Fibroblast of skin of abdomen (primary cell): ENCODE data around the gene CRTC1.

Source experiments
- DNase-seq: peaks from one replicate; pipeline ENCODE4 v3.0.0-alpha.2; 2013

Gene CRTC1

DNA sequence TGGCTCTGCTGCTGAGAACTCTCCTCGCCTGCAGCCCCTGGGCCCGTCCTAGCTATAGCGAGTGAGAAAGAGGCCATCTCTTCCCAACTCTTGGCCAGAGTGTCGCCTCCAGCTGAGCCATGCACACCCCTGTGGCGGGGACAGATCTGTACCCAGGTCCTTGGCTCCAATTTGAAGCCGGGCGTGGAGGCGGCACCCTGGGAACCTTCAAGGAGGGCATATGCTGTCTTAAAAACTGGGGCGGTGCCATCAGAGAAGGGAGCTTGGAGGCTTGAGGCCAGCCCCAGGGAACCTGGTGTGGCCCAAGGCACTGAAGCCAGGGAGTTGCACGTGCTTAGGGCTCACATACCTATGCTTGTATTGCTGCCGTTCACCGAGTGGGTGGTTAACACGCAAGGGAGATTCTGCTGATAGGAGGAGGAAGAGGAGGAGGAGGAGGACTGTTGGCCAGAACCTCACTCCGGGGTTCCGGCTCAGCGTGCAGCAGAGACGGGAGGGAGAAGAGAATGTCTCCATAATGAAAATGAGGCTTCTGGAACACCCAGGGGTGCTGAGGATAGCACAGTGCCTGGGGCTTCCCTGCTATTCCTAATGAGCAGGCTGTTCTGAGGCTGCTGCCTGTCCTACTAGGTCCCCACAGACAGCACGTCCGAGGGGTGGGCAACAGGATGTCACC is 67.0 kb downstream of the CRTC1 start:
- DNase-seq: no peak

DNA sequence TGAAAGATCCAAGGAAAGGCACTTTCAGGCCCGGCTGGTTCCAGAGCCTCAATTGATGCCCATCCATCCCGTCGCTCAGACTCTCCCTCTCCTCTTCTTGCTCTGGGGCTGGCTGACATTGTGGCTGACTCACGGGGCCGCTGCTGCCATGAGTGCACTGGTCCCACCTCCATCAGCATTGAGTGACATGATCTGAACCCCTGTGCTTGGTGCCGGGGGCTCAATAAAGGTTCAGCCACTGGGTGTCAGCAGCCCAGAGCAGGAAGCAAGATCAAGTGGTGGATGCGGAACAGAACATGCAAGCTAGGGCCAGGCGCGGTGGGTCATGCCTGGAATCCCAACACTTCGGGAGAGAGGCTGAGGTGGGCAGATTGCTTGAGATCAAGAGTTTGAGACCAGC is 68.1 kb downstream of the CRTC1 start:
- DNase-seq: no peak

DNA sequence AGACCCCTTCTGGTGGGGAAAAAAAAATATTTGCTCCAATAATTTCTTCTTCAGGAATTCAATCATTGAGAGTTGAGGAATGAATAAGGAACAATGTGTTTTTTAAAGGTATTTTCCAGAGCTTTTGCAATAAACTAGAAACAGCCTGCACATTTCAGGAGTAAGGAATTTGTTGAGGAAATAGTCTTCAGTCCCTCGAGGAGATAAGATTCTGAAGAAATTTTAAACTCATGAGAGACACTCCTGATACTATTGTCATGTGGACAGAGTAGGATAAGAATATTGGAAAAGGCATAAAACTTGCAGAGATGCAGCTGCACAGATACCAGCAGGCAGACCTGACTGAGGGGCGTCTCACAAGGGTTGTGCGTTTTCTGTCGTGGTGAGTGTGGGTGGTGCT is 71.0 kb downstream of the CRTC1 start:
- DNase-seq: no peak

DNA sequence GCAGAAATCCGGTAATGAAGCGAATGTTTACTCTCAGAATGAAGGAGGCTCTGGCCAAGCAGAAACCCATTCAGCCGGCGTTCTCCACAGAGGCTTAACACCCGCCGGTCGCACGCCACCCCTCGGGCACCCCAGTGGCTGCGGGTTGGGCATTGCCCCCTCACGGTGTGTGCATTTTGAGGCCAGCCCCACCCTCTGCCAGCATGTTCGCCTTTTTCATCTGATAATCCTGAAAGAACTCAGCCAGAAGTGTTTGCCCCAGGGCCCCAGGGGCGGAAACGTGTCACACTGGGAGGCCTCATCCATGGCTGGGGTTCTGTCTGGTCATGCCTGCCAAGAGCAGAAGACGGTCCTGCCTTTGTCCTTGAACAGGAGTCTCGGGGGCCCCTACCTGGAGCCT is 73.4 kb downstream of the CRTC1 start:
- DNase-seq: no peak

DNA sequence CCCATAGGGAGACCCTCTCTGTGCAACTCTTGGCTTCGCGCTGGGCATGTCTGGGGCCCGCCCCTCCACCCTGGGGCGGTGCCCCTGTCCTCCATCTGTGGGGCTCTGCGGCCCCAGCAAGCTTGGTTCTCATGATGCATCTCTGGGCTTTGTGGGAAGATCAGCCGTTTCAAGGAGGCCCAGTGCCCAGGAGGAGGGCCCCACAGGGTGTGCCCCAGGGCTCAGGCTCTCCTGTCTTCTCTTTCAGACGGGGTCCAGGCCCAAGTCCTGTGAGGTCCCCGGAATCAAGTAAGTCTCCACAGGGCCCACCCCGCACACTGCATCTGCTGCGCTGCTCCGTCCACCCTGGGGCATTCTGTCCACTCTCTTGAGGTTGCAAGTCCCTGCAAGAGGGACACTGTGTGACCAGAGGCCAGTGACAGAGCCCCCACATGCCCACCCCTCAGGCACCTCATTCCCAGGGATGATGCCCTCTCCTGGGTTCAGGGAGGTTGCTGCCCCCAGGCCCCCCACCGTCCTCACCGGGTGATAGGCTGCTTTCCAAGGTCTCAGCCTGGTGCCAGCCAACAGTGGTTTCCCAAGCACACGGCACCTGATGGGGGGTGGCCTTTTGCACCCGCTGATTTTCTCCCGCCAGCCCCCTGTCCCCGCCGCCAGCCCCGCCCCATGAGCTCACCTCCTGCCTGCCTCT is 76.0 kb downstream of the CRTC1 start:
- no peak for DNase-seq

DNA sequence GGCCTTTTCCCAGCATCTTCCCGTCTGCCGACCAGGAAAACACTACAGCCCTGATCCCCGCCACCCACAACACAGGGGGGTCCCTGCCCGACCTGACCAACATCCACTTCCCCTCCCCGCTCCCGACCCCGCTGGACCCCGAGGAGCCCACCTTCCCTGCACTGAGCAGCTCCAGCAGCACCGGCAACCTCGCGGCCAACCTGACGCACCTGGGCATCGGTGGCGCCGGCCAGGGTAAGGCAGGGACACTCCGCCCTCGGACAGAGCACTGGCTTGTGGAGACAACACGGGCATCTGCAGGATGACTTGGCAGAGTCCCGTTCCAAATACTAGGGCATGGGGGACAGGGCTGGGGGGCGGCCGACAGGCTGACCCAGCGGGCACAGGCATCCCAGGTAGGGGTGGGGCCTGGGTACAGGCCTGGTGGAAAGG is 76.5 kb downstream of the CRTC1 start:
- DNase-seq: no peak

DNA sequence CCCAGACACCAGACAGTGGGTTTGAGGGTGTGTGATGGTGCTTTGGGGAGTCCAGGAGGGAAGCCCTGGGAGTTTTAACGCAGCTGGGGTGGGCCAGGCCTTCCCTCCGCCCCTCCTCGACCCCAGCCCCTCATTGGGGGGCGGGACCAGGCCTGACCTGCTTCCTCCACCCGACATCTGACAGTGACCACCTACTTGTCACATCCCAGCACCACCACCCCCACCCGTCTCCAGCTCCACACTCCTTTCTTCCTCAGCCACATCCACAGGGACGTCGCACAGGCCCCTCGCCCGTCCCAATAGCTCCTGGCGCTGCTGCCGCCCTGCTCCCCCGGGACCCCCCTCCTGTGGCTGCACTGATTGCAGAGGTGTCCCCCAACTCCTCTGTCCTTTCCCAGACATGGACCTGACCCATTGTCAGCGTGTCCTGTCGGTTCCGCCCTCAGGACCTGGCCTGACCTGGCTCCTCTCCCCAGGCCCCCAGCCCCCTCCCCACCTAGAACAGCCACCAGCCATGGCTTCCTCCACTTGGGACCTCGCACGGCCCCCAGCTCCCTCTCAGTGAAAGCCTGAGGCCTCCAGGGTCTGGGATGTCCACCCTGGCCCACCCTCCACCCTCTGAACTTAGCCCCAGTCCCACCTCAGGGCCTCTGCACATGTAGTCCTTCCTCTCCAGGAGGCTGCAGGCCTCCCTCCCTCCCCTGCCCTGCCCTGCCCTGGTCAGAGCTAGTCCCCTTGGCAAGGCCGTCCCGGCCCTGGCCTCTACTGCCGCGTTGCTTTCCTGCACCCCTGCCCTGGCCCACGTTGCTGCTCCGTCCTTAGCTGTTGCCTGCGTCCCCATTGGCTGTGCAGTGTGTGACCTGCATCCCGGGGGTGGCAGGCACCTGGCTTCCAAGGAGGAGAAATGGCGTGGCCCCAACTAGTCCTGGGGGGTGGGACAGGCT is 77.2 kb downstream of the CRTC1 start:
- no peak for DNase-seq

DNA sequence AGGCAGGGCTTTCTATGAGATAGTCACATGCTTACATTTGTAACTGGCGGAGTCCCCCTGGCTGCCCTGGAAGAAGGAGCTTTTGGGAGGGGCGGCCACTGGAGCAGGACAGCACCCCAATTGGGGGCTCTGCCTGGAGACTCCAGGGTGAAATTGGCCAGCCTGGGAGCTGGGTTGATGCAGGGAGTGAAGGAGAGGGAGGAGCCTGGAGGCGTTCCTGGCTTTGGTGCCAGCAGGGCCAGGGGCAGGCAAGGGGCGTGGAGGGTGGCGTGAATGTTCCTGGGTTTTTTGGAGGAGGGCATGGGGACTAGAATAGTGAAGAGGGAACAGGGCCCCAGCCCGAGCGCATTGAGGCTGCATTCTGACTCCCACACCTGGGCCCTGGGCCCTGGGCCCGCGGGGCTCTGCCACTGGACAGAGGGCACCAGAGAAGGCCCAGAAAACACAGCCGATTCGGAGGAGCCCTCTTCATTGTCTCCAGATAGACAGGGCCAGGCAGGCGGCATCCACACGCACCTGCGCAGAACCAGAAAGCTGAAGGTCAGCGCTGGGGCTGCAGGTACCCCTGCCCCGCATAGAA is 78.1 kb downstream of the CRTC1 start:
- DNase-seq: no peak

DNA sequence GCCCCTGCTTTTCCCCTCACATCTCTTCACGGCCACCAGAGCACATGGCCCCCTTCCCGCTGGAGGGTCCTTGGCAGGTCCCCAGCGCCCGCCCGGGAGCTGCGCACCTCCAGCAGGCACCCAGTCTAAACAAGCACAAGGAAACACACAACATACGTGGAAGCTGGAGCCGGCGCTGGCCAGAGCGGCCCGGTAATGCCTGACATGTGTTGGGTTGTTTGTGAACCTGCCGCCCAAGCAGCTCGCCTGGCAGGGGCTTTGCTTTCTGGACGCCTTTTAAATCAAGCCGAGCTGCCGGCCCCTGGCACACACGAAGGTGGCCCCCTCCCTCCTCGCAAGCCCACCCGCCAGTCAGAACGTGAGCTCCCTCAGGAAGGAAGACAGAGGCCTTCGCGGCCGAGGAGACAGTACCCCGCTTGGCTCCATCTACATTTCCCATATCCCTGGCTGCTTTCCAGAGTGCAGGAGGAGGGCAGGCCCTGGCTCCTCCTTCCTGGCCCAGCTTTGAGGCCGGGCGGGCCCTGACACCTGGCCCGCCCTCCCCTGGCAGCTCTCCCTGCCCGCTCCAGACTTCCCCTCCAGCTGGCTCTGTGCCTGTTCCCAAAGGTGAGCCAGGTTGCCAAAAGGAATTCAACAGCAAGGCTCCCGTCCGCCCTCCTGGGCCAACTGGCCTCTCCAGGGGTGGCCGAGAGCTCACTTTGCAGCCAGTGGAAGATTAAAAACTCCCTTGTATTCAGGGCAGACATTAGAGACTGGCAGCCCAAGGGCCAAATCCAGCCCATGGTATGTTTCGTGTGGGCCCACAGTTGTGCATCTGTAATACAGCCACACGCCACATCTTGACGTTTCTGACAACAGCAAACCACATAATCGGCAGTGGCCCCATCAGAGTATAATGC is 78.9 kb downstream of the CRTC1 start:
- peak; percentile 44 for DNase-seq

DNA sequence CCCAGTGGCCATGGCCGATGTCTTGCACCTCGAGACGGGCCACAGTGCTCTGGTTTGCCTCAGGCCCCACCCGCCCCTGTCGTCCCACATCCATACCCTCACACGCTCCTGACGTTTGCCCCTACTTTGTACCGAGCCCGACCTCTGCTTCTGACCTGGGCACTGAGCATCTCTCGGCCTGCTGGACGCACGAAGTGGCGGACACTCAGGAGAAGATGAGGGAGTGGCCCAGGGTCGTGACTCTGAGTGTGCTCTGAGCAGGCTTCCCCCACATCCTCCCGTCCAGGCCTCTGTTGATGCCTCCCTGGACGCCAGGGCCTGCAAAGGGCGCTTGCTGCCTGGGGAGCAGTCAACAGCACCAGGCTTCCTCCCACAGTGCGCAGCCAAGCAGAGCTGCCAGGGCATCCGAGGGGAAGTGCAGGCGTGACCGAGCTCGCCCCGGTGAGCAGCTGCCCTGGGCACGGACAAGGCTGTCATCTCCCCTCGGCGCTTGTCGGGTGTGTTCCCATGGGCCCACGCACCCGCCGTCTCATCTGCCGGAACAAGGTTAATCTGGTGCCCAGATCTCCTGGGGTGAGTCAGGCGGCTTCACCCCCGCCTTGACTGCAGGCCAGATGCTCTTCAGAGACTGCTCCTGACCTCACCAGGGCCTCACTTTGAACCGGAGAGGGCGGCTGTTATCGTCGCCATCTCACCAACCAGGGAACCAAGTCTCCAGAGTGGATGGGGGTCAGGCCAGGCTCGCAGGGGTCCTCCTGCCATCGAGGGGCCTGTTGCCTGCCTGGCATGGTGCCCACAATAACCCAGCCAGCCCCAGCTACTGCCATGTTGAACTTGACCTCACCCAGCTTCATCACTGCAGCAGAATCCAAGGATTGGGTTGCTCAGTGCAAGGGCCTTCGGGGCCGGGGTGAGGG is 80.5 kb downstream of the CRTC1 start:
- peak; percentile 59 for DNase-seq

DNA sequence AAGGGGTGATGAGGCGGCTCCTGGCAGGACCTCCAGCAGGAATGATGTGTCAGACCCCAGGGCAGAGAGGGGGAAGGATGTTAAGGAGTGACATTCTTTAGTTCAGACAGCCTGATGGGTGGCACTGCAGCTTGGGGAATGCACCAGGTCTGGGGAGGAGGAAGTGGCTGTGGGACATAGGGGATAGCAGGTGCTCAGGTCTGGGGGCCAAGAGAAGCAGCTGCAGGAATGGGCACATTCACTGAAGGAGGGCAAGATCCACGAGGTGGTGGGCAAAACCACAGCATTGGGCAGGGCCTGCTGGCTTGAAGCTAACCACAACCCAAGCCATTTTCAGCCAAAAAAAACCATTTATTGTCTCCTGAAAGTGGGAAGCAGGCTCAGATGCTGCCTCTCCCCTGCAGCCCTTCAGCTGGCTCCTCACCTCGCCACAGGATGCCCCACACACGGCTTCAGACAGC is 81.1 kb downstream of the CRTC1 start:
- peak; percentile 31 for DNase-seq

DNA sequence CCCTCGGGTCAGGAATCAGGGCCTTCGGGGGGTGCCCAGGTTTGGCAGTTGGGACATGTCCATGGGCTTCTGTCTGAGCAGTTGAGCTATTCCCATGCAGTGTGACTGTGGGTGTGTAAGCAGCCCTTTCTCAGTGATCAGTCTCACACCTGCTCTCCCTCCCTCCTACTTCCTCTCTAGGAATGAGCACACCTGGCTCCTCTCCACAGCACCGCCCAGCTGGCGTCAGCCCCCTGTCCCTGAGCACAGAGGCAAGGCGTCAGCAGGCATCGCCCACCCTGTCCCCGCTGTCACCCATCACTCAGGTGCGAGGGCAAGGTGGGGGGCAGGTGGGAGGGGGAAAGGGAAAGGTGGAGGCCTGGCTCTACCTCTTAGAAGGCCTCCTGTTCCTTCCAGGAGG is 81.7 kb downstream of the CRTC1 start:
- DNase-seq: no peak

DNA sequence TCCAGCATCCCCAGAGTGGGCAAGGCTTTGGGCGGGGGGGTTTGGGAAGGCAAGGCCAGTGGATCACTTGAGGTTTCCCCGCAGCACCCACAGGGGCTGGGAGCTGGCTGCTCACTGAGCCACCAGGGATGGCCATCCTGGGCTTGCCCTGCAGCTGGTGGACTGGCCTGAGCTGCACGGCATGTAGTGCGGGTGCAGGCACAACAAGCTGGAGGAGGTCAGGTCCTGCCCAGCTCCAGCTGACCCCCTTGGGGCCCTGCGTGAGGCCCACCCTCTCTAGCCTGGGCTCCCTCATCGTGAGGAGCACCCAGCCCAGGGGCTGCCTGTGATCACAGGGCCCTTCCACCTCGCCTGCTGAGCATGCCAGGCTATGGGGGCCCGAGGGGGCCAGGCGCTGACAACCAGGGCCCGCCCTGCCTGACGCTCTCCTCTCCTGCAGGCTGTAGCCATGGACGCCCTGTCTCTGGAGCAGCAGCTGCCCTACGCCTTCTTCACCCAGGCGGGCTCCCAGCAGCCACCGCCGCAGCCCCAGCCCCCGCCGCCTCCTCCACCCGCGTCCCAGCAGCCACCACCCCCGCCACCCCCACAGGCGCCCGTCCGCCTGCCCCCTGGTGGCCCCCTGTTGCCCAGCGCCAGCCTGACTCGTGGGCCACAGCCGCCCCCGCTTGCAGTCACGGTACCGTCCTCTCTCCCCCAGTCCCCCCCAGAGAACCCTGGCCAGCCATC is 84.7 kb downstream of the CRTC1 start:
- DNase-seq: no peak

DNA sequence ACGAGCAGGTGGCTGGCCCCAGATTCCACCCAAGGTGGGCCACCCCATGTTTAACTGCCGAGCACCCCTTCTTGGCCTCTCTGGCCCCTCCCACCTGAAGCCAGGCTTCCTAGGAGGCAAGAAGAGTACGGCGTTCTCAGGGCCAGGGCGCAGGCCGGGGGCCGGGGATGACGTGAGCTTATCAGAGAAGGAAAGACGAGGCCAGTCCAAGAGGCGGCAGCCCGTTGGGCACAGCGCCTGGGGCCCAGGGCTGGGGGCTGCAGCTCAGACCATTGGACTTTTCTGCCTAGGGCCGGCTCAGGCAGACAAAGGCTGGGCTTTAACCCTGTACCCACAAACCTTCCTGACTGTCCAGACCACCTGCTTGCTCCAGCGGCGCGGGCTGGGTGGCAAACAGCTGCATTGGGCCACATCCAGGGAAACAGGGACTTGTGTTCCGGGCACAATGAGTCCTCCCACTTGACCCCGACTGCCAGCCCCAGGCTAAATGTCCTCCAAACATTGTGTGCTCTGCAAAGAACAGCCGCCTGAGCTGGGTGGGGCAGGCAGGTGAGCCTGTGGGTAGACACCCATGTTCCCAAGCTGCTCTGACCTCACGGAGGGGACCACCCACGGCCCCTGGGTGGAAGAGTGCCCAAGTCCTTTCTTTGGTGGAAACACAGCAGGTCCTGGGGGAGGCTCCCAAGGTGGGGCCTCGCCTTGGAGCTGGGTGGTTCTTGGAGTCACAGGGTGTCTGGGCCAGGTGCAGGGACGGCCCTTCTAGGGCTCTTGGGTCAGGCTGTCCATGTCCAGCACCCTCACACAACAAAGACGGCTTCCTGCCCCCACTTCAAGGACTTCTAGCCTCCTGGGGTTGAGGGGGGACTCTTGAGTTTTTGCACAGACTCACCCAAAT is 85.8 kb downstream of the CRTC1 start:
- DNase-seq: no peak

DNA sequence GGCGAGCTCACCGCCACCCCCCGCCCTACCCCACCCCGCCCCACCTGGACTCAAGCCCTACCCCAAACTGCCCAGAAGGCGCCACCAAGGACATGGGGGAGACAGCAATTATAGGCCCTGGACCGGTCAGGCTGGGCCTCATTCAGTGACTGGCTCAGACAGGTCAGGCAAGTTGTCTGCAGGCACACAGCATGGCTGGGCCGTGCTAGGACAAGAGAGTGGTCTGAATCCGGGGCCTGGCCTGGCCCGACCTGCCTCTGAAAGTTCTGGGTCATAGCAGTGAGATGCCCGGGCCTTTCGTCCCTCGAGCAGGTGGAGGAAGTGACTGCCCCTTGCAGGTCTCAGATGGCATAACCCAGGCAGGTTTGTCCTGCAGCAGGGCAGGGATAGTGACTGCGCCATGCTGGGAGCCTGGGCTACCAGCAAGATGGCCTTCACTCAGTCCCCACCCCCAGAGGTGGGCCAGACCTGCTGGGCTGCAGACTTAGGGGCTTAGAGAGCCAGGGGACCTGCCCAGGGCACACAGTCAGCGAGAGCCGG is 86.6 kb downstream of the CRTC1 start:
- DNase-seq: no peak

DNA sequence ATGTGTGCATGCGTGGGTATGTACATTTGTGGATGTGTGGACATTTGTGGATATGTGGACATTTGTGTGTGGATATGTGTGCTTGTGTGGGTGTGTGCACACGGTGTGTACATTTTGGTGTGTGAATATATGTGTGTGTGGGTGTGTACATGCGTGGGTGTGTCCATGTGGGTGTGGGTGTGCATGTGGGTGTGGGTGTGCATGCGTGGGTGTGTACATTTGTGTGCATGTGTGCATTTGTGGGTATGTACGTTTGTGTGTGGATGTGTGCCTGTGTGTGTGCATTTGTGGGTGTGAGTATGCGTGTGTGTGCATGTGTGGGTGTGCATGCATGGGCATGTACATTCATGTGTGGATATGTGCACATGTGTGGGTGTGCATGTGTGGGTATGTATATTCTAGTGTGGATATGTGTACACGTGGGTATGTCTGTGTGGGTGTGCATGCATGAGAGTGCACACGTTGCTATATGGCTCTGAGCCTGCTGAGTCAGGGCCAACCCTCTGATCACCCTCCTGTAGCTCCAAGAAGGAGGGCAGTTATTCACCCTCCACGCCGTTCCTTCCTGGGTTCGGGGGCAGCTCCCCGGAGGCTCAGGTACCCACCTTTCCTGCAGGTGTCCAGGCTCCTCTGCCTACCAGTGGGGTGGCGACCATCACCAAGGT is 87.3 kb downstream of the CRTC1 start:
- no peak for DNase-seq

DNA sequence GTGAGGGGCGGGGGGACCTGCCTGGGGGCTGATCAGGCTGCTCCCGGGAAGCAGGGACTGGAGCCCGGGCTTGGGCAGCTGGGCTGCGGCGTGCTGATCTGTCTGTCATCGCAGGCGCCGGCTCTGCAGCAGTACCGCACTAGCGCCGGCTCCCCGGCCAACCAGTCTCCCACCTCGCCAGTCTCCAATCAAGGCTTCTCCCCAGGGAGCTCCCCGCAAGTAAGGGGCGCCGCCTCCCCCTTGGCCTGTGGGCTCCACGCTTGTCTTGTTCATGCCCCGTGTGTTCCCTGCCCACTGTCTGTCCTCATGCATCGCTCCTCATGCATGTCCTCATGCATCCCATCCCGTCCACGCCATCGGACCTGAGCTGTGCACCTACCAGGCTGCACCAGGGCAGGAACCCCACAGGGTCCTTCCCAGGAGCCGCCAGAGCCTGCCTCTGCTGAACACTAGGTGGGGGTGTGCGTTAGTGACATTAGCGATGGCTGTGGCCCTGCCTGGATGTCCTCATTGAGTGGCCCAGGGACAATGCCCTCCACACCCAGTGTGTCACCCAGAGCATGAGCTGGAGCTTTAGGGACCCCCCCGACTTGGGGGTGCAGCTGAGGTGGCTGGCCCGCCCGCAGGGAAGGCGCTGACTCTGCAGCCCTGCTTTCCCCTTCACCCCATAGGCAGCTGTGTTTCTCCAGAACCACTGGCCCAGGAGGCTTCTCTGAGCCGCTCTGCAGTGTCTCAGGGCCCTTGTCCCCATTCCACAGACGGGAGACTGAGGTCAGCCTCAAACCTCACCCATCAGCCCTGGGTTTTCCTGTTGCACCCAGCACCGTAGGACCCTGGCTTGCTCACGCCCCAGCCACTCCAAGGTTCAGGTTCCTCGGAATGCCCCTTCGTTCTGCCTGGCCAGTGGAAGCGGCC is 88.1 kb downstream of the CRTC1 start:
- DNase-seq: no peak
